HEK293 (cell line): Measurements from ENCODE around the gene NREP.

Source experiments
- CTCF ChIA-PET: fragments of 350-600 bp; formaldehyde crosslinking; extraction: SDS; loops from one replicate; lab custom pipeline; 2021; ENCODE audit warnings: antibody characterized with exemption; lab: Yijun Ruan, JAX
- POLR2A ChIA-PET: fragments of 300-600 bp; formaldehyde crosslinking; extraction: SDS; loops from one replicate; lab custom pipeline; 2020; ENCODE audit warnings: antibody characterized with exemption, inconsistent platforms; lab: Yijun Ruan, JAX
- H3K27ac ChIP-seq: fragments of 200-500 bp; sonication (Bioruptor generic); 2 replicates; pipeline ENCODE4 v1.5.1; 2014; ENCODE audit warnings: low read depth, low read length, control low read depth, inconsistent platforms; ENCODE audit errors: extremely low read depth
- H3K36me3 ChIP-seq, 2 experiments: fragments of 200-500 bp in 1 of 2; sonication (Bioruptor generic) in 1 of 2; 1 replicate in 1 of 2; 2 replicates in 1 of 2; pipeline ENCODE4 v1.5.1; 2014 to 2017; ENCODE audit warnings: inconsistent platforms in 2 of 2, low read length in 2 of 2; ENCODE audit not compliant: control insufficient read depth in 2 of 2, insufficient read depth in 1 of 2
- H3K4me1 ChIP-seq: fragments of 200-500 bp; sonication (Bioruptor generic); 2 replicates; pipeline ENCODE4 v1.5.1; 2014; ENCODE audit warnings: mild to moderate bottlenecking, low read length, inconsistent platforms; ENCODE audit not compliant: control insufficient read depth, insufficient read depth
- H3K4me3 ChIP-seq: 2 replicates; pipeline ENCODE4 v1.5.1; 2011; ENCODE audit warnings: low read depth, mild to moderate bottlenecking, control low read depth, low read length, moderate library complexity
- H3K9me3 ChIP-seq: fragments of 200-500 bp; sonication (Bioruptor generic); 2 replicates; pipeline ENCODE4 v1.5.1; 2014; ENCODE audit warnings: low read depth, low read length, inconsistent platforms; ENCODE audit not compliant: control insufficient read depth, insufficient read depth
- BCL11A ChIP-seq: fragments of 450-650 bp; formaldehyde crosslinking; IDR thresholded peaks from 2 replicates; pipeline ENCODE4 v1.5.1; 2016; ENCODE audit warnings: low read depth, missing biosample characterization, missing genetic modification characterization
- KLF7 ChIP-seq: fragments of 450-650 bp; formaldehyde crosslinking; IDR thresholded peaks from 2 replicates; pipeline ENCODE4 v1.5.1; 2016; ENCODE audit warnings: missing biosample characterization, missing genetic modification characterization, borderline replicate concordance
- KLF8 ChIP-seq: fragments of 450-650 bp; formaldehyde crosslinking; IDR thresholded peaks from 2 replicates; pipeline ENCODE4 v1.5.1; 2016; ENCODE audit warnings: missing biosample characterization, missing genetic modification characterization
- RBAK ChIP-seq: fragments of 450-650 bp; formaldehyde crosslinking; IDR thresholded peaks from 2 replicates; pipeline ENCODE4 v1.5.1; 2016; ENCODE audit warnings: missing biosample characterization, missing genetic modification characterization
- SP2 ChIP-seq: fragments of 450-650 bp; formaldehyde crosslinking; IDR thresholded peaks from 2 replicates; pipeline ENCODE4 v1.5.1; 2016; ENCODE audit warnings: missing biosample characterization, missing genetic modification characterization
- YY2 ChIP-seq: fragments of 450-650 bp; formaldehyde crosslinking; IDR thresholded peaks from 2 replicates; pipeline ENCODE4 v1.5.1; 2016; ENCODE audit warnings: missing biosample characterization, missing genetic modification characterization
- ZBTB20 ChIP-seq: fragments of 450-650 bp; formaldehyde crosslinking; IDR thresholded peaks from 2 replicates; pipeline ENCODE4 v1.5.1; 2016; ENCODE audit warnings: missing biosample characterization, missing genetic modification characterization
- ZFHX2 ChIP-seq: fragments of 450-650 bp; formaldehyde crosslinking; conservative IDR thresholded peaks from 2 replicates; pipeline ENCODE4 v1.5.1; 2016; ENCODE audit warnings: missing biosample characterization, missing genetic modification characterization
- ZNF140 ChIP-seq: fragments of 450-650 bp; formaldehyde crosslinking; IDR thresholded peaks from 2 replicates; pipeline ENCODE4 v1.5.1; 2016; ENCODE audit warnings: missing biosample characterization, missing genetic modification characterization
- ZNF335 ChIP-seq: fragments of 450-650 bp; formaldehyde crosslinking; conservative IDR thresholded peaks from 2 replicates; pipeline ENCODE4 v1.5.1; 2016; ENCODE audit warnings: missing biosample characterization, missing genetic modification characterization
- ZNF433 ChIP-seq: fragments of 450-650 bp; formaldehyde crosslinking; IDR thresholded peaks from 2 replicates; pipeline ENCODE4 v1.5.1; 2016; ENCODE audit warnings: missing biosample characterization, missing genetic modification characterization, low read depth
- ZNF521 ChIP-seq: fragments of 450-650 bp; formaldehyde crosslinking; IDR thresholded peaks from 2 replicates; pipeline ENCODE4 v1.5.1; 2017; ENCODE audit warnings: missing biosample characterization, mild to moderate bottlenecking, missing genetic modification characterization
- ZNF544 ChIP-seq: fragments of 450-650 bp; formaldehyde crosslinking; IDR thresholded peaks from 2 replicates; pipeline ENCODE4 v1.5.0; 2017; ENCODE audit warnings: missing biosample characterization, missing genetic modification characterization
- ZNF596 ChIP-seq: fragments of 450-650 bp; IDR thresholded peaks from 2 replicates; pipeline ENCODE4 v1.5.0; 2018; ENCODE audit warnings: missing biosample characterization, mild to moderate bottlenecking, missing genetic modification characterization, moderate library complexity
- ZNF600 ChIP-seq: fragments of 450-650 bp; formaldehyde crosslinking; IDR thresholded peaks from 2 replicates; pipeline ENCODE4 v1.5.1; 2016; ENCODE audit warnings: missing biosample characterization, missing genetic modification characterization
- ZNF660 ChIP-seq: fragments of 450-650 bp; IDR thresholded peaks from 2 replicates; pipeline ENCODE4 v1.5.1; 2018; ENCODE audit warnings: missing biosample characterization, mild to moderate bottlenecking, missing genetic modification characterization
- ZNF785 ChIP-seq: fragments of 450-650 bp; formaldehyde crosslinking; IDR thresholded peaks from 2 replicates; pipeline ENCODE4 v1.5.1; 2016; ENCODE audit warnings: missing biosample characterization, missing genetic modification characterization
- ZSCAN30 ChIP-seq: fragments of 450-650 bp; IDR thresholded peaks from 2 replicates; pipeline ENCODE4 v1.5.1; 2018; ENCODE audit warnings: missing biosample characterization, mild to moderate bottlenecking, missing genetic modification characterization, moderate library complexity
- ZSCAN4 ChIP-seq: fragments of 450-650 bp; formaldehyde crosslinking; IDR thresholded peaks from 2 replicates; pipeline ENCODE4 v1.5.1; 2017; ENCODE audit warnings: missing biosample characterization, missing genetic modification characterization
- TF ChIP-seq, protein P1 (sequence below): fragments of 450-650 bp; IDR thresholded peaks from 2 replicates; pipeline ENCODE4 v1.5.1; 2018; ENCODE audit warnings: missing biosample characterization, mild to moderate bottlenecking, missing genetic modification characterization
- TF ChIP-seq, protein P2 (sequence below): fragments of 450-650 bp; formaldehyde crosslinking; IDR thresholded peaks from 2 replicates; pipeline ENCODE4 v1.5.1; 2017; ENCODE audit warnings: missing biosample characterization, missing genetic modification characterization
- TF ChIP-seq, protein P3 (sequence below): fragments of 450-650 bp; formaldehyde crosslinking; IDR thresholded peaks from 2 replicates; pipeline ENCODE4 v1.5.1; 2016; ENCODE audit warnings: missing biosample characterization, missing genetic modification characterization
- TF ChIP-seq, protein P4 (sequence below): fragments of 450-650 bp; formaldehyde crosslinking; IDR thresholded peaks from 2 replicates; pipeline ENCODE4 v1.5.1; 2016; ENCODE audit warnings: missing biosample characterization, missing genetic modification characterization
- TF ChIP-seq, protein P5 (sequence below): fragments of 450-650 bp; formaldehyde crosslinking; IDR thresholded peaks from 2 replicates; pipeline ENCODE4 v1.5.1; 2016; ENCODE audit warnings: missing biosample characterization, missing genetic modification characterization, low read depth

NREP gene

DNA sequence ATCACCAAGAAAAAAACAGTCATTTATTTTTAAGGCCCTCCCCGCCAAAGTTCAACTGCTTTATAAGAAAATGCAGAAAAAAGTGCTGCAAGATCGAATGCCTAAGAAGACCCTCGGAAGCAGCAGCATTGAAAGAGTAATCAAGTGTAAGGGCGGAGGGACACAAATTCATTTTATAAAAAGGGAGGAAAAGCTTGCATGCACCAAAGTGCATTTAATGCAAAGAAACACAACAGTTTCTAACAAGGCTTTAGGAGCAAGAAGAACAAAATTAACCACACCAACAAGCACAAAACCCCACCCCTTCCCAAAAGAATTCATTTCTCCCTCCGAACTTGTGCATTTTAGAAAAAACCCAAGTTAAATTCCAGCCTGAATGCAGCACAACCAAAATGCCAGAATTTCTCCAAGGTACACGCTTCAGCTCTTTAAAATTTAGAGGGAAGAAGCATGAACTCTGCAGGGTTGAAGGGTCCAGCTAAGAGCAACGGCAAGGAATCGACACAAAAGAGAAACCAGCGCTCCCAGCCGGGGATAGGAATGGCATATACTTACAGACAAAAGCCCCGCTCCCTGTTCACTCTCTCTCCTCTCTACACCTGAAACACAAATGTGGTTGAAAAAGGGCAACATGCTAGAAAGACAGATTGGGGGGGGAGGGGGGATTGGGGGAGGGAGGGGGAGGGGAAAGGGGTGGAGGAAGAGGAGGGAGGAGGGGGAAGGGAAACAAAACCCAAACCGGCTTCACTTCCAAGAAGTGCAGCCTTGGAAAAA is at the start of gene NREP:
TSS of gene NREP (minus strand) at position 614 of the 774 bp plus-strand sequence. CDS start 1,422 bp downstream, outside the sequence.
- peaks cover 6% of the 10 kb centered on the region; the same call in 1 of the 2 replicates for H3K4me1 ChIP-seq
- POLR2A ChIA-PET, result interaction anchor here (0.6 to 2.1 kb wide), 9 partner anchors 16 to 677 kb away, joined by 3 to 8 read pairs (median 5); no protein-coding TSS in a partner anchor
- H3K36me3 ChIP-seq, result no peaks in the 10 kb centered on the region; a peak in 1 of 3 replicates
- no peaks in the 10 kb centered on the region for H3K9me3 ChIP-seq
- H3K27ac ChIP-seq, result peak within 1 kb of the TSS; percentile 98
- CTCF ChIA-PET, result interaction anchor here (0.6 to 1.5 kb wide), 6 partner anchors 10 to 201 kb away, joined by 3 to 4 read pairs (median 3); no protein-coding TSS in a partner anchor
- TF ChIP-seq ZNF140 (tag by site-specific recombination), result no peak
- 0 out of 2 replicates have a peak, but pooled peaks have one; percentile 32 for TF ChIP-seq ZNF335 (tag by site-specific recombination)
- TF ChIP-seq ZNF596, result no peak
- no peak for TF ChIP-seq ZNF660 (tag by site-specific recombination)
- no peak for TF ChIP-seq BCL11A (tag by site-specific recombination)
- 0 out of 2 replicates have a peak, but pooled peaks have one; percentile 26 for TF ChIP-seq ZSCAN30 (tag by site-specific recombination)
- TF ChIP-seq, protein P1, sequence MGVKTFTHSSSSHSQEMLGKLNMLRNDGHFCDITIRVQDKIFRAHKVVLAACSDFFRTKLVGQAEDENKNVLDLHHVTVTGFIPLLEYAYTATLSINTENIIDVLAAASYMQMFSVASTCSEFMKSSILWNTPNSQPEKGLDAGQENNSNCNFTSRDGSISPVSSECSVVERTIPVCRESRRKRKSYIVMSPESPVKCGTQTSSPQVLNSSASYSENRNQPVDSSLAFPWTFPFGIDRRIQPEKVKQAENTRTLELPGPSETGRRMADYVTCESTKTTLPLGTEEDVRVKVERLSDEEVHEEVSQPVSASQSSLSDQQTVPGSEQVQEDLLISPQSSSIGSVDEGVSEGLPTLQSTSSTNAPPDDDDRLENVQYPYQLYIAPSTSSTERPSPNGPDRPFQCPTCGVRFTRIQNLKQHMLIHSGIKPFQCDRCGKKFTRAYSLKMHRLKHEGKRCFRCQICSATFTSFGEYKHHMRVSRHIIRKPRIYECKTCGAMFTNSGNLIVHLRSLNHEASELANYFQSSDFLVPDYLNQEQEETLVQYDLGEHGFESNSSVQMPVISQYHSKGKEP (tag by site-specific recombination), result peak; percentile 79; the same call in 1 of the 2 replicates
- TF ChIP-seq KLF7 (tag by site-specific recombination), result no peak
- TF ChIP-seq, protein P2, sequence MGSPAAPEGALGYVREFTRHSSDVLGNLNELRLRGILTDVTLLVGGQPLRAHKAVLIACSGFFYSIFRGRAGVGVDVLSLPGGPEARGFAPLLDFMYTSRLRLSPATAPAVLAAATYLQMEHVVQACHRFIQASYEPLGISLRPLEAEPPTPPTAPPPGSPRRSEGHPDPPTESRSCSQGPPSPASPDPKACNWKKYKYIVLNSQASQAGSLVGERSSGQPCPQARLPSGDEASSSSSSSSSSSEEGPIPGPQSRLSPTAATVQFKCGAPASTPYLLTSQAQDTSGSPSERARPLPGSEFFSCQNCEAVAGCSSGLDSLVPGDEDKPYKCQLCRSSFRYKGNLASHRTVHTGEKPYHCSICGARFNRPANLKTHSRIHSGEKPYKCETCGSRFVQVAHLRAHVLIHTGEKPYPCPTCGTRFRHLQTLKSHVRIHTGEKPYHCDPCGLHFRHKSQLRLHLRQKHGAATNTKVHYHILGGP (tag by site-specific recombination), result no peak
- no peak for TF ChIP-seq SP2 (tag by site-specific recombination)
- TF ChIP-seq, protein P3, sequence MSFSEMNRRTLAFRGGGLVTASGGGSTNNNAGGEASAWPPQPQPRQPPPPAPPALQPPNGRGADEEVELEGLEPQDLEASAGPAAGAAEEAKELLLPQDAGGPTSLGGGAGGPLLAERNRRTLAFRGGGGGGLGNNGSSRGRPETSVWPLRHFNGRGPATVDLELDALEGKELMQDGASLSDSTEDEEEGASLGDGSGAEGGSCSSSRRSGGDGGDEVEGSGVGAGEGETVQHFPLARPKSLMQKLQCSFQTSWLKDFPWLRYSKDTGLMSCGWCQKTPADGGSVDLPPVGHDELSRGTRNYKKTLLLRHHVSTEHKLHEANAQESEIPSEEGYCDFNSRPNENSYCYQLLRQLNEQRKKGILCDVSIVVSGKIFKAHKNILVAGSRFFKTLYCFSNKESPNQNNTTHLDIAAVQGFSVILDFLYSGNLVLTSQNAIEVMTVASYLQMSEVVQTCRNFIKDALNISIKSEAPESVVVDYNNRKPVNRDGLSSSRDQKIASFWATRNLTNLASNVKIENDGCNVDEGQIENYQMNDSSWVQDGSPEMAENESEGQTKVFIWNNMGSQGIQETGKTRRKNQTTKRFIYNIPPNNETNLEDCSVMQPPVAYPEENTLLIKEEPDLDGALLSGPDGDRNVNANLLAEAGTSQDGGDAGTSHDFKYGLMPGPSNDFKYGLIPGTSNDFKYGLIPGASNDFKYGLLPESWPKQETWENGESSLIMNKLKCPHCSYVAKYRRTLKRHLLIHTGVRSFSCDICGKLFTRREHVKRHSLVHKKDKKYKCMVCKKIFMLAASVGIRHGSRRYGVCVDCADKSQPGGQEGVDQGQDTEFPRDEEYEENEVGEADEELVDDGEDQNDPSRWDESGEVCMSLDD (tag by site-specific recombination), result no peak
- peak; percentile 75 for TF ChIP-seq ZBTB20 (tag by site-specific recombination)
- H3K4me3 ChIP-seq, result peak within 1 kb of the TSS; percentile 60

- CTCF ChIA-PET, result no interaction called here
- Histone ChIP-seq H3K4me3 (no peak overlapping the region), H3K4me1 (no peaks in the 10 kb centered on the region), H3K36me3 (no peaks in the 10 kb centered on the region), H3K9me3 (no peaks in the 10 kb centered on the region), H3K27ac (no peak overlapping the region)
- POLR2A ChIA-PET, result no interaction called here
- TF ChIP-seq ZNF521 (tag by site-specific recombination) (no peak), ZNF600 (tag by site-specific recombination) (no peak), ZNF433 (tag by site-specific recombination) (no peak), YY2 (tag by site-specific recombination) (no peak), ZFHX2 (tag by site-specific recombination) (no peak), KLF8 (tag by site-specific recombination) (no peak), ZSCAN4 (tag by site-specific recombination) (no peak), ZNF785 (tag by site-specific recombination) (no peak), RBAK (tag by site-specific recombination) (no peak), ZNF544 (tag by site-specific recombination) (no peak)
- TF ChIP-seq, protein P4, sequence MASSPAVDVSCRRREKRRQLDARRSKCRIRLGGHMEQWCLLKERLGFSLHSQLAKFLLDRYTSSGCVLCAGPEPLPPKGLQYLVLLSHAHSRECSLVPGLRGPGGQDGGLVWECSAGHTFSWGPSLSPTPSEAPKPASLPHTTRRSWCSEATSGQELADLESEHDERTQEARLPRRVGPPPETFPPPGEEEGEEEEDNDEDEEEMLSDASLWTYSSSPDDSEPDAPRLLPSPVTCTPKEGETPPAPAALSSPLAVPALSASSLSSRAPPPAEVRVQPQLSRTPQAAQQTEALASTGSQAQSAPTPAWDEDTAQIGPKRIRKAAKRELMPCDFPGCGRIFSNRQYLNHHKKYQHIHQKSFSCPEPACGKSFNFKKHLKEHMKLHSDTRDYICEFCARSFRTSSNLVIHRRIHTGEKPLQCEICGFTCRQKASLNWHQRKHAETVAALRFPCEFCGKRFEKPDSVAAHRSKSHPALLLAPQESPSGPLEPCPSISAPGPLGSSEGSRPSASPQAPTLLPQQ (tag by site-specific recombination), result no peak
- TF ChIP-seq, protein P5, sequence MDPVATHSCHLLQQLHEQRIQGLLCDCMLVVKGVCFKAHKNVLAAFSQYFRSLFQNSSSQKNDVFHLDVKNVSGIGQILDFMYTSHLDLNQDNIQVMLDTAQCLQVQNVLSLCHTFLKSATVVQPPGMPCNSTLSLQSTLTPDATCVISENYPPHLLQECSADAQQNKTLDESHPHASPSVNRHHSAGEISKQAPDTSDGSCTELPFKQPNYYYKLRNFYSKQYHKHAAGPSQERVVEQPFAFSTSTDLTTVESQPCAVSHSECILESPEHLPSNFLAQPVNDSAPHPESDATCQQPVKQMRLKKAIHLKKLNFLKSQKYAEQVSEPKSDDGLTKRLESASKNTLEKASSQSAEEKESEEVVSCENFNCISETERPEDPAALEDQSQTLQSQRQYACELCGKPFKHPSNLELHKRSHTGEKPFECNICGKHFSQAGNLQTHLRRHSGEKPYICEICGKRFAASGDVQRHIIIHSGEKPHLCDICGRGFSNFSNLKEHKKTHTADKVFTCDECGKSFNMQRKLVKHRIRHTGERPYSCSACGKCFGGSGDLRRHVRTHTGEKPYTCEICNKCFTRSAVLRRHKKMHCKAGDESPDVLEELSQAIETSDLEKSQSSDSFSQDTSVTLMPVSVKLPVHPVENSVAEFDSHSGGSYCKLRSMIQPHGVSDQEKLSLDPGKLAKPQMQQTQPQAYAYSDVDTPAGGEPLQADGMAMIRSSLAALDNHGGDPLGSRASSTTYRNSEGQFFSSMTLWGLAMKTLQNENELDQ (tag by site-specific recombination), result no peak
These were observed 49.8 kb upstream of the NREP start for GRCh38 chr5:111806753-111807152.
